Fibroblast of peridontal ligament (primary cell): ENCODE data around the gene TBCE.

ENCODE experiments used
- DNase-seq: peaks from one replicate; pipeline ENCODE4 v3.0.0-alpha.2; 2010; ENCODE audit errors: extremely low read depth

Gene TBCE

DNA sequence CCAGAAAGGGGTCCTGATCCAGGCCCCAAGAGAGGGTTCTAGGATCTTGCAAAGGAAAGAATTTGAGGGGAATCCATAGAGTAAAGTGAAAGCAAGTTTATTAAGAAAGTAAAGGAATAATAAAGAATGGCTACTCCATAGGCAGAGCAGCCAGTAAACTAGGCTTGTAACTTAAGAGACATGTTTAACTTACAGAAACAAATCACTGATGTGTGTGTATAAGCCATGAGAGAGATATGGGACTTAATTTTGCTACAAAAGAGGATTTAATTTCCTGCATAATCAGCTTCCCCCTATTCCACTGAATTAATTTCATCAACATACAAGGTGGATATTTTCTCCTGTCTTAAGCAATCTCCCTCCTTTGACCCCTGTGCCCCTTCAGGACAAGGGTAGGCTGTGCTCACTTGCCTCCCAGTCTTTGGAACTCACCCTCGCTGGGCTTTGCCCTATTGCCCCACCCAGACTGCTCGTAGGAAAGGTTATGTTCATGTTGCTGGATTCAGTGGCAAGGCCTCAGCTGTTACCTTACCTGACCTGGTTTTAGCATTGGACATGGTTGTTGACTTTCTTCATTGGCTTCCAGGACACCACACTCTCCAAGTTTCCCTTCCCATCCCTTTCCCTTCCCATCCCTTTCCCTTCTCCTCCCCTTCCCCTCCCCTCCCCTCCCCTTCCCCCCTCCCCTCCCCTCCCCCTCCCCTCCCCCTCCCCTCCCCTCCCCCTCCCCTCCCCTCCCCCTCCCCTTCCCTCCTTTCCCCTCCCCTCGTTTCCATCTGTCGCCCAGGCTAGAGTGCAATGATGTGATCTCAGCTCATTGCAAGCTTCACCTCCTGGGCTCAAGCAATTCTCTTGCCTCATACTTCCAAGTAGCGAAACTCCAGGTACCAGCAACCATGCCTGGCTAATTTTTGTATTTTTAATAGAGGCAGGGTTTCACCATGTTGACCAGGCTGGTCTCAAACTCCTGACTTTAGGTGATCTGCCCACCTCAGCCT, 44.6 kb downstream of the TBCE start:
- no peak for DNase-seq

DNA sequence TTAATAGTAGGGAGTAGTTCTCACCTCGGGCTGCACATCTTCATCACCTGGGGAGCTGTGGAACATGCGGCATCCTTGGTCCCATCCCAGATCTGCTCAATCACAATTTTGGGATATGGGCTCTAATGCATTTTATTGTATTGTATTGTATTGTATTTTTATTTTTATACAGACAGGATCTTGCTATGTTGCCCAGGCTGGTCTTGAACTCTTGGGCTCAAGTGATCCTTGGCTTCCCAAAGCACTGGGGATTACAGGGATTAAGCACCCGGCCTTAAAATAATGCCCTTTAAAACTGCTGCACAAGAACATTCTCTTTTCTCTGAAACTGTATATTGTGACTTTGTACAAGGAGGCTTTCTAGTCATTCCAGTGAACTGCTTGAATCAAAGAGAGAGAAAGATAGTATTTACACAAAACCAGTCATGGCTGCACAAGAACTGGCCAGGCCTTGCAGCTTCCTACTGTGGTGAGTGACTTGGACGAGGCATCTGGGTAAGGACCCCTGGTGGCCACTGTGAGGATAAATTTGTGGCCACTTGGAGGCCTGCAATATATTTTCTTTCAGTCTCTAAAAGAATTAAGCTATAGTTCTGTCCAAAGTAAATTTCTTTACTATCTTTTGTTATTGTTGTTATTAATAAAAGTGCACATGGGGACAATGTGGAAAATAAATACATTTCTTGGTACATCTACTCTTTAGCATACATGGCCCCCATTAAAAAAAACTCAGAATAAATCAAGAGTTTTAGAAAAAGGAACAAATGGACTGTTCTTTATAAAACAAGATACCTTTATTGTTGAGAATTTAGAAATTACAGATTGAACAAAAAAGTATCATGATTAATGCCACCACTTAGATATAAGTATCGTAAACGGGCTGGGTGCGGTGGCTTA, 48.0 kb downstream of the TBCE start:
- peak; percentile 87 for DNase-seq

DNA sequence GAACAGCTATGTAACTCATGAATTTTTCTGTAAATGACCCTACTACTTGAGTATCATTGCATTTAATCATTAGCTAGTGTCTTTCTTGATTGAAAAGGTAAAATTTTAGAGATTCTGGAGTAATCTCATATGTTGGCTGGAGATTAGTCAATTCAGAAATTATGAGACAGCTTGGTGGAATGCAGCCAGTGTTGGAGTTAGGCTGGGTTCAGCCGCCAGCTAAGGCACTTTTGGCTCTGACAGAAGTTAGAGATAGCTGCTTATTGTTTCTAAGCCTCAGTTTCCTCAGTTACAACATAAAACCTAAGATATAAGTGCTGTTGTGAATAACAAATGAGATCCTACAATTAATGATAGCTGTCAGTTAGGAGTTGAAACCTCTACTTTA, 49.4 kb downstream of the TBCE start:
- peak; percentile 60 for DNase-seq

DNA sequence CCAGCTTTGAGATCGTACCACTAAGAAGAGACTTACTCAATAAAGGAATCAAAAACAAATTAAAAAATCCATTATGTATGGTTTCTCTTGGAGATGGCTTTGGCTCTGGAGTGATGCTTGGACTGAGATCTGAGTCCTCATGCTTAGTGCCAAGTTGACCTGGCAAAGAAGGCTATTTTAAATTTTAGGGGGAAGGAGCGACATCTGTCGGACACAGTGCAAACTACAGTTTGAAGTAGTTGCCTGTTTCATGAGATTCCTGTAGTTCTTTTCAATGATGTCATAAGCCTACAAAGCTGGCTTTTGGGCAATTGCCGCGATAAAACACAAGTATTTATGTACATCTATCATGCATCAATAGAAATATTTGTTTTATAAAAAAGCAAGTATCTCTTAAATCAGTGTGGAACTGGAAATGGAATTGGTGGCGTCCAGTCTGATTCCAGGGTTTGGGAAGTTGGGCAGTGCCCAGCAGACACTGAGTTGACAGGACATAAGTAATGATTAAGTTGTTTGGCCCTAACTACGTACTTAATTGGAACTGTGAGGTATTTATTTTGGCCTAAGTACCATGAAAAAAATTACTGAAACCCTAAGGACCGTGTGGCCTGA, 50.0 kb downstream of the TBCE start:
- DNase-seq, result peak; percentile 94

DNA sequence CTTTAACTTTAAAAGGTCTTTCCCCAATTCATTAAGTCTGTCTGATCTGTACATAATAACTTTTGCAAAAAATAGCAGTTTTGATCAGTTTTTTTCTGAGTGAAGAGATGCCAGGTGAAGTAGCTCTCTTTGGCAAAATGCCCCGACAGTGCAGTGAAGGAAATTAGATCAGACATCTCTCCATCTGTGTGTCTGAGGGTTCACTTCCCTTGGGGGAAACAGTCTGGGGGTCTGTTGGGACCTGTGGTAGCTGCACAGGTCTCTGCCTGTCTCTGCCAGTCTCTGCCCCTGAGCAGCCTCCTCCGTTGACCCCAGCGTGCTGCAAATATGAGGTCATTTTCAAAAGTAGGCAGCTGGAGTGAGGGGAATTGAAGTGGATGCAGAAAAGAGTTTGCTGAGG, 54.5 kb downstream of the TBCE start:
- no peak for DNase-seq

DNA sequence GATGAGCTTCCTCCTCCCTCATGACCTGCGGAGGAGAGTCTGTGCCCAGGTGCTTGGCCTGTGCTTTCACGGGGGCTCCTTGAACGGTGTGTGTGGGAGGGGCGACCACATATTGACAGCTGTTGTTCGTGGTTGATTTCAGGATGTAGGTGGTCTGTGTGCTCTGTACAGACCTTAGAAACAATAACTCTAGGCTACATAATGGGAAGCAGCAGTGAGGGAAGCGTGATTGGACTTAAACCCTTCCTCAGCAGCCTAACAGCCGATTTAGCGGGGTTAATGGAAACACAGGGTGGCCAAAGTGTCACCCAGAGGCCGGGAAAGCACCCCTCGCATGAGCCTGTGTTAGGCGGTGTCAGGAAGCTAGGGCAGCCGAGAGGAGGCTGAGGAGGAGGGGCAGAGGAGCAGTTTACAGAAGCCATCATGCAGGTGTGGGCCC, 56.0 kb downstream of the TBCE start:
- DNase-seq, result no peak

DNA sequence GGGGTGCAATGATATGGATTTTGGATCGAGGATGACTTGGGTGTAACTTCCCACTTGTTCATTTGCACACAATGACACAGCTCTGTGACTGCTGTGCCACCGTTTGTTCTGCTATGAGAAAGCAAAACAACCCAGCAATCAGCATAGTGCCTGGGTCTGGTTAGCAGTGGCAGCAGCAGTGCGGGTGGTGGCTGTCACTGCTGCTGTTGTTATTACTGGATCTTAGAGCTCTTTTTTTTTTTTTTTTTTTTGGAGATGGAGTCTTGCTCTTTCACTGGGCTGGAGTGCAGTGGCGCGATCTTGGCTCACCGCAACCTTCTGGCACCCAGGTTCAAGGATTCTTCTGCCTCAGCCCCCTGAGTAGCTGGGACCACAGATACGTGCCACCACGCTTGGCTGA, 56.9 kb downstream of the TBCE start:
- DNase-seq, result no peak

DNA sequence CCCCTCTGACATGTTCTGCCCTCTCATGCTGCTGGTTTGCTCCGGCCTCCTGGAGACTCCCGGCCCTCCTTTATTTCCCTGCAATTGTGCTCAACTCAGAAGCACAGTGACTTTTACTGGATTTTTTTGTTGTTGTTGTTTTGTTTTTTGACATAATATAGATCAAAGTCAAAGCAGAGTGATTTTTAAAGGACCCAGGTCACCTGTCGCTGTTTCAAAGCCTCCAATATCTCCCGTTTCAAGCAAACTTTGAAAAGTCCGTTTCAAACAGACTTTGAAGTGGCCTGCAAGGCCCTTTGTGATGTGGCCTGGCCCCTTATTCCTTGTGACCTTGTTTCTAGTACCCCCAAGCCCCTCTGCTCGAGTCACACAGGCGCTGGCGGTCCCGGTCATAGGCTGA, 58.1 kb downstream of the TBCE start:
- DNase-seq, result no peak

DNA sequence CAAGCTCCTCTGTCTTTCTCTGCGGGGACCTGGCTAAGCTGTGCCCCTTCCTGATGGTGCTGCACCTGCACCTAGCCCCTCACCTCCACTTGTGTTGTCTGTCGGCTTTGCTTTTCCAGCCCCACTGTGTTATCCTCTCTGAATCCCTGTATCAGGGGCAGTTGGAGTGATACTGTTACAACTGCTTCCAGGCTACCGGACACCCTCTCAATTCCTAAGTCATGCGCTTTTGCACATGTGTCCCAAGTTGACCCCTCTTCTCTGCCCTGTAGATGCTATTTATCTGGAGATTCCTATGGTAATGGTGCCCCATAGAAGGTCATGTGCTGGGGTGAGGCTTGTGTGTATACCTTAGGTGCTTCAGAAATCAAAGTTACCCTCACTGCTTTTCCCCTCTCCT, 58.9 kb downstream of the TBCE start:
- DNase-seq, result no peak

DNA sequence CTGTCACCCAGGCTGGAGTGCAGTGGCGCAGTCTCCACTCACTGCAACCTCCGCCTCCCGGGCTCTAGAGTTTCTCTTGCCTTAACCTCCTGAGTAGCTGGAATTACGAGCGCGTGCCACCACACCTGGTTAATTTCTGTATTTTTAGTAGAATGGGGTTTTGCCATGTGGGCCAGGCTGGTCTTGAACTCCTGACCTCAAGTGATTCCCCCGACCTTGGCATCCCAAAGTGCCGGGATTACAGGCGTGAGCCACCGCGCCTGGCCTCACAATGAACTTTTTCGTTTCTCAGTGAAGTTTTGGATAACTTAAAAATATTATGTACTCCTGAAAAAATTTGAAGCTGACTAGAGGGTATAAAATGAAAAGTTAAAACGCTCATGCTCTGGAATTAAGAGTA, 59.5 kb downstream of the TBCE start:
- no peak for DNase-seq

DNA sequence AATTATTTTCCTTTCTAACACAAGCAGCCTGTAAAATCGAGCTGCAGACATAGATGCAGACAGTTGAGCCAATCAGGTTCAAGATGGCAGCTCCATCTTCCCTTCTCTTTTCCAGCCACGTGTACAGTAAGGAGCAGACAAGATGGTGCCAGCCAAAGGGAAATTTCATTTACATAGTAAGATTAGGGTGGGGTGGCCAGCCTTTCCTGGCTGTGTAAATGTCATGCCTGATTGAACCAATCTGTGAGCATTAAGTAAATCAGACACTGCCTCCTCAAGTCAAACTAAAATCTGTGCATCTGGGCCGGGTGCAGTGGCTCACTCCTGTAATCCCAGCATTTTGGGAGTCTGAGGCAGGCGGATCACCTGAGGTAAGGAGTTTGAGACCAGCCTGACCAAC, 60.2 kb downstream of the TBCE start:
- no peak for DNase-seq

DNA sequence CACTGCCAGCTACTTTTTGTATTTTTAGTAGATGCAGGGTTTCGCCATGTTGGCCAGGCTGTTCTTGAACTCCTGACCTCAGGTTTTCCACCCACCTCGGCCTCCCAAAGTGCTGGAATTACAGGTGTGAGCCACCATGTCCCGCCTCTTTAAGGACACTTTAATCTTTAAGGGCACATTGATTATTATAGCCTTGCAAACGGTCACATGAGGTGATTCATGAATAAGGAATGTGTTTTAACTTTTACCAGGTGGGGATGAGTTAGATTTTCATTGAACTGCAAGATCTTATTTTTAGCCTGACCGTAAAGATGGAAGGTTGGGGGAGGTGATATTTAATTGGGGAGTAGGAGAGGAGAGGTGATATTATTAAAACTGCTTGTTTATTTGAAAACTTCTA, 61.9 kb downstream of the TBCE start:
- DNase-seq, result no peak

DNA sequence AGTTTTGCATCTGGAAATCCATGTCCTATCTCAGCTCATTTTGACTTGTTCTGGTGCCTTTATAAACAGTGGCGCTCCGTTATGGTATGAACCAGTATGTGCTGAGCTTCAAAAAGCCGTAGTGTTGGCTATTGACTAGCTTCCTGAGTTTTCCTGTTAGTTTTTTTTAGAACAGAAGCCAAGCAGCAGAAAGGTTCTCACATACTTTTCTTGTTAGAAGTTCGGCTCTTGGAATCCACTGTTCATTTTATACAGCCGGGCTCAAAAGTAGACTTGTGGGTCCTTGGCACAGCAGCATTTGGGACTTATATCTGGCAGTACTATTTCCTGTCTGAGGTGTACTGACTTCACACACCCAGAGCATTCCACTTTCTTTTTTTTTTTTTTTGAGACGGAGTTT, 63.8 kb downstream of the TBCE start:
- DNase-seq, result no peak

DNA sequence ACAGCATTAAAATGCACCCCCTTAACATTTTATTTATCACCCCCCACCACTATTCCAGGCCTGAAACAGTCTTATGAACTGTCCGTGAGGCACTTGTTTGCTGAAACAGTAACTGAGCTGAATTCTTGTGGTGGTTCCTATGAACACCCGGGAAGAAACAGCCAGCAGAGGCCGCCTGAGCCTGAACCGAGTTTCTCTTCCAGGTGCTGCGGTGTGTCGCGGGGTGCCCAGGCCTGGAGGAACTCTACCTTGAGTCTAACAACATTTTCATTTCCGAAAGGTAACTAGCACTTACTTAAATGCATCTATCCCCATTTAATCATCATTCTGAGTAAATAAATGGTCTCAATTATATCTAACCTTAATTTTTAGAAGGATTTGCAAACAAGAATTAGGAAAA, 66.8 kb downstream of the TBCE start:
- DNase-seq, result no peak

DNA sequence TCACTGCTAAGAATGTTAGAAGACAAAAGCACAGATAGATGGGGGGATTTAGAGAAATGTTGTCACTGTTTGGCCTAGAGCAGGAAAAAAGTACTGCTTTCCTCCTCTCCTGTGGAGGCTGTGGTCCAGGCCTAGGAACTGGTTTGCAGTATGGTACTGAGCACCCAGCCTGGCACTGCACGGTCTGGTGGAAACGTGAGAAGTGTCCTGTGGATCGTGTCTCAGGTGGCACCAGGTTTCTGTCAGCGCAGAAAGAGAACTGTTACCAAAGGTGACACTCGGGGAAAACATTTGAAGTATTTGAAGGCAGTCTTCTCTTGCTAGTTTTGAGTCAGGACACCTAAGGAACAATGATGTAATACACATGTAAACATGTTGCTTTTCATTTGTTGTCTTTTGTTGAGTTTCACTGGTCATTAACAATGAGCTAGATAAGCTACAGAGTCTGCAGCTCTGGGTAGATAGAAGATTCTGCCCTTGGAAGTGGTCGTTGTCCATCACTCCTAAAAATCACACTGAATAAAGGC, 74.0 kb downstream of the TBCE start:
- DNase-seq, result no peak

DNA sequence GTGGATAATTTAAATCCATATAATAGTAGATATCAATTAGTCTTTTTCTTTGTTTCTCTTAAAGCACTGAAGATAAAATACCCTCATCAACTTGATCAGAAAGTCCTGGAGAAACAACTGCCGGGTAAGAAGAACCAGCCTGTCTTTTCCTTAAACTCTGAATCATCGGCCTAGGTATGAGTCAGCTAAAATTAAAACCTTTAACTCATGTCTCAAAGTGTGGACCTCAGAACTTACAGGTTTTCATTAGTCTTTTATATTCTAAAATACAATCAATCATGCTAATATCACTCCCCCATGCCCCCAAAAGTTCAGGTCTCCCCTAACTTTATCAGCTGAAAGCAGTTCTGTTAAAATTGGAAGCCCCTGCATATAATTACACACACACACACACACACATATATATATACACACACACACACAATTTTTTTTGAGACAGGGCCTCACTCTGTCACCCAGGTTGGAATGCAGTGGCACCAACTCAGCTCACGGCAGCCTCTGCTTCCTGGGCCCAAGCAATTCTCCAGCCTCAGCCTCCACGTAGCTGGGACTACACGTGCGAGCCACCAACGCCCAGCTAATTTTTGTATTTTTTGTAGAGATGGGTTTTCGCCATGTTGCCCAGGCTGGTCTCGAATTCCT, 75.7 kb downstream of the TBCE start:
- DNase-seq, result peak; percentile 85

DNA sequence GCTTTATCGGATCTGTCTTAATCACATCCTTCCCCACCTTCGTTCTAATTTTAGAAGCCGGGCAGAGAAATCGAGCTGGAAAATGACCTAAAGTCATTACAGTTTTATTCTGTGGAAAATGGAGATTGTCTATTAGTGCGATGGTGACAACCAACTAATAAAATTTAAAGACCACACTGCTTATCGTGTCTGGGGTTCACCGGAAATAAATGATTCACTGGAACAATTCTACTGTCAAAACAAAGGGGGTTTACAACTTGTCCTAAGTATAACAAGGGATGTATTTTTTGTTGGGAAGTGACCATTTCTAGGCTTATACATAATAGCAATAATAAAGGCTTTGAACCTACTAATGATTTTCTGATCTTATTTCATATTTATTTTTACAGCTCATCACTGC, 81.4 kb downstream of the TBCE start:
- DNase-seq, result no peak

DNA sequence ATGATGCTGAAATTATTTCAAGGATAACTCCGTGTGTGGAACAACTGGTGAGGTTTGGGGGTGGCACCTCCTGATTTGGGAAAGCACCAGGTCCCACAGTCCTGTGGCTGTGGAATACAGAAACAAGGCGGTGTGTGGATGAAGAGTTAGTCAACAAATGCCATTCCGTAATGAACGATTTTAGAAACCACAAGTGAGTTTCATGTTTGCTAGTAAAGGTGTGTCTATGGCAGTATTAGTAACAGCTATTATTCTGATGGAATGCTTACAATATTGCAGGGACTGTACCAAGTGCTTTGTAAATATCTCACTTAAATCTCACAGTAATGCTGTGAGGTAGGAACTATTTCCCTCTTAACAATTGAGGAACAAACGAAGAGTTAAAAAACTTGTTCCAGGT, 83.2 kb downstream of the TBCE start:
- DNase-seq, result no peak

DNA sequence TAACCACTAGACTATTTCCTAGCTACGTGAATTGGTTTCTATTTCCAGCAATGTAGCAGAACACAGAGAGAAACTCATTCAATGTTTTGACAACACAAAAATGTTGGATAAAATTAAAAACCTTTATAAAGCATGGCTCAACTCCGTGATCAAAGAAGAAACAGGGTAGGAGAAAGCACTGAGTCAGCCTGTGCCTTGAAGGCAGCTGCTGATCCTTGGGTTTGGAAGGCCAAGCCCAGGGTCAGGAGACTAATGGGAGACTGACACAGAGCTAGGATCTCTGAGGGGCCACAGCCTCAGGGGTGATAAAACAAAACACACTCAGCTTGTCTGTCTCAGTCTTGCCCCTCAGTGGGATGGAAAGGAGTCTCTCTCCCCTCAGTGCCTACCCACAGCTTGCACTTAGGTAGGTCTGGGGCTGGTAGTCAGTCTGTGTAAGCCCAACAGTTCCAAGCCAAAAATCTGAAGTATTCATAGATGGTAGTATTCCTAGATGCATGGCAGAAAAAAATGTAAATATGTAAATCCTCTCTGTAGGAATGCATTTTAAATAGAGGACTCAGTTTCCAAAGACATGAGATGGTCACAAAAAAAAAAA, 83.8 kb downstream of the TBCE start:
- DNase-seq, result peak; percentile 27

DNA sequence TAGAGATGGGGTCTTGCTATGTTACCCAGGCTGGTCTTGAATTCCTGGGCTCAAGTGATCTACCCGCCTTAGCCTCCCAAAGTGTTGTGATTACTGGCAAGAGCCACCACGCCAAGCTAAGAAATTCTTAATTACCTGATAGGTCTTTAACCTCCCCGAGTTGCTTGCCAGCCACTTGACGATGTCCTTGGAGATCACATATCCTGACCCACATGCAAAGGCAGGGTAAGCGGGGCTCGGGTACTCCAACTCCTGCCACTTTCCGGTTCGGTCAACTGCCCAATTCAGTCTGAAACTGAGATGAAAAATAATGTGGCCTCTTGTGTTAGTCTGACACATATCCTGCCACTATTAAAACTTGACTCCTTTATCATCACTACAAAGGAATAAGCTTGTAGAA, 86.8 kb downstream of the TBCE start:
- no peak for DNase-seq

DNA sequence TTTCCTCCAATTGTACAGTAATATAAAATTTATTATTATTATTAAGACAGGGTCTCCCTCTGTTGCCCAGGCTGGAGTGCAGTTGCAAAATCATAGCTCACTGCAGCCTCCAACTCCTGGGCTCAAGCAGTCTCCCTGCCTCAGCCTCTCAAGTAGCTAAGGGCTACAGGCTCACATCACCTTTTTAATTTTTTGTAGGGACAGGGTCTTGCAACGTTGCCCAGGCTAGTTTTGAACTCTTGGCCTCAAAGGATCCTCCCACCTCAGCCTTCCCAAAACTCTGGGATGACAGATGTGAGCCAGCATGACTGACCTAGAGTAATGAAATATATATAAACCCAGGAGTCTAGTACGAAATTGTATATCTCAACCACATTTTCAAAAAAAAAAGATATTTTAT, 87.9 kb downstream of the TBCE start:
- DNase-seq, result no peak
